22Rv1 (cell line): ENCODE measurements around the gene PTDSS2.

Source experiments
- CTCF ChIP-seq: fragments of 450-650 bp; IDR thresholded peaks from 2 replicates; pipeline ENCODE4 v1.5.1; 2017; ENCODE audit warnings: mild to moderate bottlenecking
- ZFX ChIP-seq: fragments of 450-650 bp; IDR thresholded peaks from 2 replicates; pipeline ENCODE4 v1.6.1; 2017; ENCODE audit warnings: antibody characterized with exemption, borderline replicate concordance

DNA sequence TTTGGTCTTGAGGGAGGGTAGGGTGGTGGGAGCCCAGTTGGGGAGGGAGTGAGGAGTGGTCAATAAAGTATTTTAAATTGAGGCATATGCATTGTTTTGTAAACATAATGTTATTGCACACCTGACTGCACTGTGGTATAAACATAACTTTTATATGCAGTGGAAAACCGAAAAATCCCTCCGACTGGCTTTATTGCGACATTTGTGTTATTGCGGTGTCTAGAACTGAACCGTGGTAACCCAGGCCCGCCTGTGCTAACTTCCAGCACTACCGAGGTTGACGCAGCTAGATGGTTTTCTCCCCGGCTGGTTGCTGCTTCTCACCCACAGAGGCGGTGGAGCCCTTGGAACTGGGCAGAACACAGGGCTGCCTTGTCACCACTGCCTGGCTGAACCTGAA lies 64.5 kb downstream of the PTDSS2 start:
- TF ChIP-seq CTCF (no peak), ZFX (no peak)
